Astrocyte (in vitro differentiated cells and primary cell): Measurements from ENCODE around the gene PSMG4. TPM values are rescaled to one million over a fixed set of nuclear protein-coding genes. Genes with fewer than 3 reads are reported as not detected.

Experiments
- DNase-seq: peaks from one replicate; pipeline ENCODE4 v3.0.0-alpha.2; 2010; ENCODE audit warnings: low read depth
- FAIRE-seq: peaks from 2 replicates; lab custom pipeline; 2011; peaks lifted over from hg19 to GRCh38; lab: Jason Lieb, UNC
- H2AFZ ChIP-seq: 2 replicates; pipeline ENCODE4 v1.6.0; 2012; ENCODE audit warnings: low read depth, low read length, inconsistent platforms
- H3K27ac ChIP-seq: 2 replicates; pipeline ENCODE4 v1.5.1; 2011; ENCODE audit warnings: low read depth, low read length, inconsistent platforms
- H3K27me3 ChIP-seq: 2 replicates; pipeline ENCODE4 v1.6.0; 2011; ENCODE audit warnings: low read length, inconsistent platforms; ENCODE audit not compliant: insufficient read depth
- H3K36me3 ChIP-seq: 2 replicates; pipeline ENCODE4 v1.5.1; 2011; ENCODE audit warnings: low read length, inconsistent platforms; ENCODE audit not compliant: insufficient read depth
- H3K4me1 ChIP-seq: 2 replicates; pipeline ENCODE4 v1.5.1; 2011; ENCODE audit warnings: low read length, inconsistent platforms; ENCODE audit not compliant: insufficient read depth
- H3K4me2 ChIP-seq: 2 replicates; pipeline ENCODE4 v1.6.0; 2012; ENCODE audit warnings: low read length, inconsistent platforms
- H3K4me3 ChIP-seq: 2 replicates; pipeline ENCODE4 v1.5.1; 2011; ENCODE audit warnings: low read depth, mild to moderate bottlenecking, low read length, inconsistent platforms; ENCODE audit not compliant: insufficient read depth
- H3K79me2 ChIP-seq: 2 replicates; pipeline ENCODE4 v1.6.0; 2012; ENCODE audit warnings: mild to moderate bottlenecking, low read length, inconsistent platforms; ENCODE audit not compliant: insufficient read depth
- H3K9ac ChIP-seq: 2 replicates; pipeline ENCODE4 v1.6.0; 2012; ENCODE audit warnings: mild to moderate bottlenecking, low read length, inconsistent platforms
- H3K9me3 ChIP-seq: 2 replicates; pipeline ENCODE4 v1.5.1; 2012; ENCODE audit warnings: low read depth, mild to moderate bottlenecking, low read length, inconsistent platforms; ENCODE audit not compliant: insufficient read depth
- H4K20me1 ChIP-seq: 2 replicates; pipeline ENCODE4 v1.6.0; 2012; ENCODE audit warnings: low read length, inconsistent platforms; ENCODE audit not compliant: insufficient read depth
- H3K27ac Mint-ChIP-seq: one replicate; pipeline ENCODE4 v1.8.0; 2021; ENCODE audit warnings: mild to moderate bottlenecking, mixed read lengths; ENCODE audit not compliant: unreplicated experiment
- H3K27me3 Mint-ChIP-seq: one replicate; pipeline ENCODE4 v1.8.0; 2021; ENCODE audit warnings: low read depth, mixed read lengths; ENCODE audit not compliant: unreplicated experiment
- H3K36me3 Mint-ChIP-seq: one replicate; pipeline ENCODE4 v1.8.0; 2021; ENCODE audit warnings: low read depth, mixed read lengths; ENCODE audit not compliant: unreplicated experiment
- H3K4me1 Mint-ChIP-seq: one replicate; pipeline ENCODE4 v1.8.0; 2021; ENCODE audit warnings: low read depth, mixed read lengths; ENCODE audit not compliant: unreplicated experiment
- H3K4me3 Mint-ChIP-seq: one replicate; pipeline ENCODE4 v1.8.0; 2021; ENCODE audit warnings: mild to moderate bottlenecking, moderate library complexity, mixed read lengths; ENCODE audit not compliant: unreplicated experiment
- H3K9me3 Mint-ChIP-seq: one replicate; pipeline ENCODE4 v1.8.0; 2021; ENCODE audit warnings: mild to moderate bottlenecking, mixed read lengths; ENCODE audit not compliant: unreplicated experiment
- EZH2 ChIP-seq: IDR thresholded peaks from 2 replicates; pipeline ENCODE4 v1.6.1; 2012; ENCODE audit warnings: mild to moderate bottlenecking, low read length, inconsistent platforms; ENCODE audit not compliant: insufficient read depth
- total RNA-seq: library from RNA; stranded (reverse); gene quantifications from 2 replicates; pipeline ENCODE4 v1.2.1, GENCODE V29; 2021
- TF ChIP-seq, protein P1 (sequence below): IDR thresholded peaks from 2 replicates; pipeline ENCODE4 v1.5.1; 2011; ENCODE audit warnings: low read depth, mild to moderate bottlenecking, inconsistent platforms, low read length, moderate library complexity; ENCODE audit not compliant: insufficient read depth

Gene PSMG4
- total RNA-seq, 1 donor from 2014 or later: 23.4 TPM

- Mint-ChIP-seq H3K4me3 (no peak overlapping the region), H3K36me3 (peaks cover 9% of the 10 kb centered on the region), H3K27ac (no peak overlapping the region), H3K27me3 (peaks cover 29% of the 10 kb centered on the region), H3K4me1 (peaks cover 3% of the 10 kb centered on the region), H3K9me3 (no peaks in the 10 kb centered on the region)
- Histone ChIP-seq H3K27ac (no peak overlapping the region), H3K9ac (no peak overlapping the region), H3K4me2 (no peak overlapping the region), H3K9me3 (no peaks in the 10 kb centered on the region), H2AFZ (no peak overlapping the region), H3K4me1 (peaks cover 5% of the 10 kb centered on the region), H3K36me3 (no peaks in the 10 kb centered on the region), H3K4me3 (no peak overlapping the region), H3K27me3 (no peaks in the 10 kb centered on the region), H4K20me1 (no peaks in the 10 kb centered on the region), H3K79me2 (no peaks in the 10 kb centered on the region)
- TF ChIP-seq, protein P1, sequence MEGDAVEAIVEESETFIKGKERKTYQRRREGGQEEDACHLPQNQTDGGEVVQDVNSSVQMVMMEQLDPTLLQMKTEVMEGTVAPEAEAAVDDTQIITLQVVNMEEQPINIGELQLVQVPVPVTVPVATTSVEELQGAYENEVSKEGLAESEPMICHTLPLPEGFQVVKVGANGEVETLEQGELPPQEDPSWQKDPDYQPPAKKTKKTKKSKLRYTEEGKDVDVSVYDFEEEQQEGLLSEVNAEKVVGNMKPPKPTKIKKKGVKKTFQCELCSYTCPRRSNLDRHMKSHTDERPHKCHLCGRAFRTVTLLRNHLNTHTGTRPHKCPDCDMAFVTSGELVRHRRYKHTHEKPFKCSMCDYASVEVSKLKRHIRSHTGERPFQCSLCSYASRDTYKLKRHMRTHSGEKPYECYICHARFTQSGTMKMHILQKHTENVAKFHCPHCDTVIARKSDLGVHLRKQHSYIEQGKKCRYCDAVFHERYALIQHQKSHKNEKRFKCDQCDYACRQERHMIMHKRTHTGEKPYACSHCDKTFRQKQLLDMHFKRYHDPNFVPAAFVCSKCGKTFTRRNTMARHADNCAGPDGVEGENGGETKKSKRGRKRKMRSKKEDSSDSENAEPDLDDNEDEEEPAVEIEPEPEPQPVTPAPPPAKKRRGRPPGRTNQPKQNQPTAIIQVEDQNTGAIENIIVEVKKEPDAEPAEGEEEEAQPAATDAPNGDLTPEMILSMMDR: no peak
- TF ChIP-seq EZH2: no peak
- DNase-seq (no peak), FAIRE-seq (no peak)
These were observed 36.4 kb downstream of the PSMG4 start for GRCh38 chr6:3294921-3295871.

DNA sequence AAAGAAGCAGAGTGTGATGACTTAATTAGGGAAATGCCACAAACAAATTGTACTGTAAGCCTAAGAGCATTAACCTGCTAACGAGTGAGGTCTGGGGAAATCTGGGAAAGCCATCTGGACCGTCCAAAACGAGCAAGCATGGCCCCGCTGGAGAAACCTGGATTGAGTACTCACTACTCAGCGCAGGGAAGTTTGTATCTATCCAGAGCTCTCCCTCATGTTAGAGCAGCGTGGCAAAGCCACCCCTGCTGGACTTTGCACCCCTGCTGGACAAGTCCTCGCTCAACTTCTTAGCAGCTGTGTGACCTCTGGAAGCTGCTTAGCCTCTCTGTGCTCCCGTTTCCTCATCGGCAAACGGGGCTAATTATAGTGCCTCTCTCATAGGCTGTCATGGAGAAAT, 37.3 kb downstream of the PSMG4 start:
- Mint-ChIP-seq H3K27me3 (peaks cover 24% of the 10 kb centered on the region), H3K4me3 (no peak overlapping the region), H3K4me1 (peaks cover 3% of the 10 kb centered on the region), H3K9me3 (no peaks in the 10 kb centered on the region), H3K27ac (no peak overlapping the region), H3K36me3 (peaks cover 9% of the 10 kb centered on the region)
- Histone ChIP-seq H3K9ac (no peak overlapping the region), H3K27ac (no peak overlapping the region), H3K4me3 (no peak overlapping the region), H2AFZ (no peak overlapping the region), H3K4me1 (peaks cover 5% of the 10 kb centered on the region), H3K36me3 (no peaks in the 10 kb centered on the region), H3K9me3 (no peaks in the 10 kb centered on the region), H3K4me2 (no peak overlapping the region), H3K79me2 (no peaks in the 10 kb centered on the region), H3K27me3 (no peaks in the 10 kb centered on the region), H4K20me1 (no peaks in the 10 kb centered on the region)
- TF ChIP-seq EZH2: no peak
- TF ChIP-seq, protein P1: no peak
- FAIRE-seq (no peak), DNase-seq (no peak)

- H3K9ac ChIP-seq: no peak overlapping the region
- no peak overlapping the region for H2AFZ ChIP-seq
- H3K27me3 ChIP-seq: no peaks in the 10 kb centered on the region
- DNase-seq (no peak), FAIRE-seq (no peak)
- H3K36me3 ChIP-seq: no peaks in the 10 kb centered on the region
- TF ChIP-seq EZH2: no peak
- TF ChIP-seq, protein P1: no peak
- H3K4me3 ChIP-seq: no peak overlapping the region
- Mint-ChIP-seq H3K36me3 (peaks cover 9% of the 10 kb centered on the region), H3K4me3 (no peak overlapping the region), H3K27me3 (peaks cover 24% of the 10 kb centered on the region), H3K27ac (no peak overlapping the region), H3K9me3 (no peaks in the 10 kb centered on the region), H3K4me1 (peaks cover 3% of the 10 kb centered on the region)
- peaks cover 5% of the 10 kb centered on the region for H3K4me1 ChIP-seq
- no peaks in the 10 kb centered on the region for H4K20me1 ChIP-seq
- no peak overlapping the region for H3K4me2 ChIP-seq
- H3K79me2 ChIP-seq: no peaks in the 10 kb centered on the region
- no peaks in the 10 kb centered on the region for H3K9me3 ChIP-seq
- no peak overlapping the region for H3K27ac ChIP-seq
These were observed 37.8 kb downstream of the PSMG4 start for GRCh38 chr6:3296537-3296936.
